Gastroesophageal sphincter (tissue), 4 donors: ENCODE data around the gene GLG1. TPM values are rescaled to one million over a fixed set of nuclear protein-coding genes. Genes with fewer than 3 reads are reported as not detected.
A peak's percentile ranks its signal among the peaks of the same experiment; 100 is the strongest.

Experiments
- ATAC-seq: fragments of 150-250 bp; one replicate; pipeline ENCODE4 v1.9.1; 2016; ENCODE audit warnings: mild to moderate bottlenecking, moderate library complexity
- H3K27ac ChIP-seq, 4 donors: fragments of 200-600 bp; sonication (generic) in 3 of 4; 1 replicate in 3 of 4; 2 replicates in 1 of 4; pipeline ENCODE4 v1.5.1; 2016 to 2019
- H3K27me3 ChIP-seq: fragments of 200-600 bp; sonication (generic); one replicate; pipeline ENCODE4 v1.5.1; 2019
- H3K36me3 ChIP-seq, 2 donors: fragments of 200-600 bp; sonication (generic); one replicate each; pipeline ENCODE4 v1.5.1; 2019; ENCODE audit warnings: control low read depth in 1 of 2
- H3K4me1 ChIP-seq, 3 donors: fragments of 200-600 bp; sonication (generic); 1 replicate in 2 of 3; 2 replicates in 1 of 3; pipeline ENCODE4 v1.5.1; 2016 to 2019; ENCODE audit warnings: control low read depth in 2 of 3
- H3K4me3 ChIP-seq, 2 donors: fragments of 200-600 bp; sonication (generic); one replicate each; pipeline ENCODE4 v1.5.1; 2019; ENCODE audit warnings: mild to moderate bottlenecking in 1 of 2, moderate library complexity in 1 of 2
- H3K9me3 ChIP-seq, 3 donors: fragments of 200-600 bp; sonication (generic); one replicate each; pipeline ENCODE4 v1.5.1; 2017 to 2019; ENCODE audit warnings: control low read depth in 2 of 3
- EP300 ChIP-seq: sonication (generic); formaldehyde crosslinking; IDR thresholded peaks from one replicate; pipeline ENCODE4 v1.6.1; 2017; ENCODE audit warnings: antibody characterized with exemption, mild to moderate bottlenecking
- POLR2A ChIP-seq, 2 donors: fragments of 450-650 bp; IDR thresholded peaks; one replicate each; pipeline ENCODE4 v1.6.1; 2017; ENCODE audit warnings: antibody characterized with exemption in 2 of 2, mild to moderate bottlenecking in 2 of 2, moderate library complexity in 1 of 2
- POLR2AphosphoS5 ChIP-seq: sonication (generic); formaldehyde crosslinking; IDR thresholded peaks from one replicate; pipeline ENCODE4 v1.6.1; 2017; ENCODE audit warnings: antibody characterized with exemption
- WGBS, 2 donors: methylation state at CpG; one replicate each; pipeline ENCODE4 v1.1.5; 2018; ENCODE audit warnings: low coverage in 1 of 2; 5-methylcytosine and 5-hydroxymethylcytosine counted together
- total RNA-seq, 4 donors: library from RNA; depleted of rRNA; stranded (reverse); fragments of >200 nt; gene quantifications; one replicate each; pipeline ENCODE4 v1.1.0, GENCODE V29; 2016
- TF ChIP-seq, protein P1 (sequence below), 4 experiments: fragments of 200-600 bp in 2 of 4; fragments of 450-650 bp in 2 of 4; sonication (generic) in 1 of 4; IDR thresholded peaks; one replicate each; pipeline ENCODE4 v1.5.1; 2017 to 2019; ENCODE audit warnings: antibody characterized with exemption in 4 of 4, mild to moderate bottlenecking in 2 of 4, moderate library complexity in 2 of 4

The GLG1 gene
- total RNA-seq, 4 donors from 2014 or later: 121 to 151 (median 139) TPM

DNA sequence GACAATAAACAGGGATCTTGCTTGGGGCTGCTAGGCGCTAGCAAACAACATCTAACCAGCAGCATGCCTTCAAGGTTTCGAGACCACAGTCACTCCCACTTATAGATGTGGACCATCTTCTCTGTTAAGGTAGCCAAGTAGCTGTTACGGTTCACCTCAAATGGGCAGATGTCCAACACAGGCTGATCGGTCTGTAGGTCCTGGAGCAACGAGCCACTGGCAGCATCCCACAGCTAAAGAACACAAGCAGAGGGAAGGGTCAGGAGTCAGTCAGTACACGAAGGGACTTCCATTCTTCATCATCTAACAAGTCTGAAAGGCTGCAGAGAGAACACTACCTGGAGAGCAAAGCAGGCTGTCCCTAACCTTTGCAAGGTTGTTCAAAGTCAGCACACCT, 16.9 kb upstream of the GLG1 start:
- TF ChIP-seq EP300: no peak
- TF ChIP-seq, protein P1, sequence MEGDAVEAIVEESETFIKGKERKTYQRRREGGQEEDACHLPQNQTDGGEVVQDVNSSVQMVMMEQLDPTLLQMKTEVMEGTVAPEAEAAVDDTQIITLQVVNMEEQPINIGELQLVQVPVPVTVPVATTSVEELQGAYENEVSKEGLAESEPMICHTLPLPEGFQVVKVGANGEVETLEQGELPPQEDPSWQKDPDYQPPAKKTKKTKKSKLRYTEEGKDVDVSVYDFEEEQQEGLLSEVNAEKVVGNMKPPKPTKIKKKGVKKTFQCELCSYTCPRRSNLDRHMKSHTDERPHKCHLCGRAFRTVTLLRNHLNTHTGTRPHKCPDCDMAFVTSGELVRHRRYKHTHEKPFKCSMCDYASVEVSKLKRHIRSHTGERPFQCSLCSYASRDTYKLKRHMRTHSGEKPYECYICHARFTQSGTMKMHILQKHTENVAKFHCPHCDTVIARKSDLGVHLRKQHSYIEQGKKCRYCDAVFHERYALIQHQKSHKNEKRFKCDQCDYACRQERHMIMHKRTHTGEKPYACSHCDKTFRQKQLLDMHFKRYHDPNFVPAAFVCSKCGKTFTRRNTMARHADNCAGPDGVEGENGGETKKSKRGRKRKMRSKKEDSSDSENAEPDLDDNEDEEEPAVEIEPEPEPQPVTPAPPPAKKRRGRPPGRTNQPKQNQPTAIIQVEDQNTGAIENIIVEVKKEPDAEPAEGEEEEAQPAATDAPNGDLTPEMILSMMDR (IDR thresholded peaks at IDR 0.05): no peak
- WGBS, 2 donors: 67 to 82% methylated on average over 4 to 6 of the region's 6 CpGs
- H3K36me3 ChIP-seq: peaks cover 0 to 81% of the 10 kb centered on the region in 2 donors
- no peak for ATAC-seq
- no peaks in the 10 kb centered on the region for H3K27me3 ChIP-seq
- H3K27ac ChIP-seq: no peak overlapping the region
- H3K4me1 ChIP-seq: no peaks in the 10 kb centered on the region
- no peak overlapping the region for H3K4me3 ChIP-seq
- no peaks in the 10 kb centered on the region for H3K9me3 ChIP-seq

DNA sequence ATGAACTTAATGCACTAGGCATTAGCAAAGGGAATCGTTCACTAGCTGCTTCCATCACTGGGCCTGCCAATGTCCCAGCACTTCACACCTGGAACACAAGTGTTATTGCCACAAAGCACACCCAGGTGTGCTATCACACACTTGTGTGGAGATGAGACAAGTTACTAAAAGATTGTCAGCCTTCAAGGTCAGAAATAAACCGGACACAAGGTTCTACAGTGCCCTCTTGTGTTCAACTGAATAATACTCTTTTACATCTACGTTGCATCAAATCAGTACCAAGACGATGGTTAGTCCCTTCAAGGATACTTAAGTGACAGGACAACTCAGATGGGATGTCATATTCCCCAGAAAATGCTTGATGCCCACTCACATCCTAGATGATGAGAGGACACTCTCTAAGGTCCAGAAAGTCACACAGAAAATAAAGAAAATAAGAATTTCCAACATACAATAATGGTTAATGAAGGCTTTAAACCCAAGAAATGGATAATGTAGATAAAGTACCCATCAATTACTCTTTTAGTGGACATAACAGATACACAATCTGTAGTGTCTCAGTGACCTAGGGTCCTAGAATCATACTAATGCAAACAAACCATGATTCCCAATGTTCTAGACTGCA, 16.4 kb upstream of the GLG1 start:
- Histone ChIP-seq H3K36me3 (peaks cover 0 to 78% of the 10 kb centered on the region in 2 donors), H3K4me3 (no peak overlapping the region), H3K9me3 (no peaks in the 10 kb centered on the region), H3K4me1 (no peaks in the 10 kb centered on the region), H3K27me3 (no peaks in the 10 kb centered on the region), H3K27ac (no peak overlapping the region)
- no peak for ATAC-seq
- TF ChIP-seq, protein P1 (IDR thresholded peaks at IDR 0.05): peak; percentile 30 to 61 (median 60)
- TF ChIP-seq EP300: no peak
- 35 to 58% methylated on average over 2 to 3 of the region's 4 CpGs for WGBS, 2 donors

DNA sequence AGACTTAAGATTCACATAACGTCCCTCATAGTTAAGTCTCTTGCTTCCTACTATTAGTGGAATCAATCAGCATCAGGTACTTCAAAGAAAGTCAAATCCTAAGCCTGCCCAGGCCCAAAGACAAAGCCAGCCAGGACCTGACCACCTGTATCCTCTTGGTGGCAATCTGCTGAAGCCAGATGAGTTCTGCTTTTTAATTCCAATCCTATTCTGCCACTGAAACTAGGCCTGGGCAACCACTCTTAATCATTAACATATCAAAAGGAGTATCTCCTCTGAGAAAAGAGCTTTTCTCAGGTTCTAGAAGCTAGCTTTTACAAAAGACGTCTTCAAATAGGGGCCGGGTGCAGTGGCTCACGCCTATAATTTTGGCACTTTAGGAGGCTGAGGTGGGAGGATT, 15.1 kb upstream of the GLG1 start:
- TF ChIP-seq, protein P1 (IDR thresholded peaks at IDR 0.05): no peak
- TF ChIP-seq POLR2AphosphoS5 (no peak), POLR2A (IDR thresholded peaks at IDR 0.05) (no peak), EP300 (no peak)
- Histone ChIP-seq H3K4me3 (no peak overlapping the region), H3K36me3 (peaks cover 0 to 71% of the 10 kb centered on the region in 2 donors), H3K27ac (no peak overlapping the region), H3K27me3 (no peaks in the 10 kb centered on the region), H3K4me1 (no peaks in the 10 kb centered on the region), H3K9me3 (no peaks in the 10 kb centered on the region)
- ATAC-seq: no peak
- 78 to 87% methylated on average over 4 of the region's 4 CpGs for WGBS, 2 donors

DNA sequence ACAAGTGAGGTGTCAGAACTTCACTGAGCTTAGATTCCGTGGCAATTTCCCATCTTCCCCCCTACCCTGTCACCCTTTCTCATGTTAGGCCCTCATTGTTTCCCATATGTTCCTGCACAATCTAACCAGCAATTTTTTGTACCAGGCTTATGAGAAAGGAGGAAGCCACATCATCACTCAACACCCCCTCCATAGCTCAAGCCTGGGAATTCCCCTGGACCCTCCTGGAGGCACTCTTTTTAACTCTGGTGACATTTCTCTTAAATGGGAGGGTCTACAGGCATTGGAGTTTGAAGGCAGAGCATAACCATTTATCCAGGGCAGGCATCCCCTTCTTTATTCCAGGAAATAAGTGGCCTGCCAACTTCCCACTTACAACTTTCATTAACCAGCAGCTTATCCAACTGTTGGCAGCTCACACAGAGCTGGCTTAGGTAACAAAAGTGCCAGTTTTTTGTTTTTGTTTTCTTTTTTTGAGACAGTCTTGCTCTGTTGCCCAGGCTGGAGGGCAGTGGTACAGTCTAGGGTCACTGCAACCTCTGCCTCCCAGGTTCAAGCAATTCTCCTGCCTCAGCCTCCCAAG, 10.4 kb upstream of the GLG1 start:
- no peak for TF ChIP-seq POLR2A (IDR thresholded peaks at IDR 0.05)
- no peak for TF ChIP-seq EP300
- no peak for TF ChIP-seq POLR2AphosphoS5
- TF ChIP-seq, protein P1 (IDR thresholded peaks at IDR 0.05): no peak
- Histone ChIP-seq H3K36me3 (peaks cover 0 to 25% of the 10 kb centered on the region in 2 donors), H3K27ac (no peak overlapping the region), H3K4me1 (no peaks in the 10 kb centered on the region), H3K4me3 (no peak overlapping the region), H3K27me3 (no peaks in the 10 kb centered on the region), H3K9me3 (no peaks in the 10 kb centered on the region)
- ATAC-seq: no peak
- WGBS, 2 donors: 85 to 100% methylated on average over 1 of the region's 1 CpG

DNA sequence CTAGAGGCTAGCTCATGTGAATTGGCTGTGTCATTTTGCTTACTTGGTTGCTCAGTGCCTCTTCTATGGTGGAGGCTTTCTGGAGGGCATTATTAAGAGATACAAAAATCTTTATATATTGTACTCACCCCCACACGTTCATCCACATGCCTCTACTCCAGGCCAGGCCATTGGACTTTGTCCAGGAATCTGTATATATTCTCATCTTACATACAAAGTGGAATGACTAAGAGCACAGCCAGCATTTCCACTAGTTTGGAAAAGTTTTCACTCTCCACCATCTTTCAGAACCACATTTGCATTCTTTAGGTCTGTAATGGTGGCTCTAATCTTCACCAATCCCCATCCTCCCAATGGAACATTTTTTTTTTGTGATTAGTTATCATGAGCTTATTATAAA, 4.8 kb upstream of the GLG1 start:
- H3K36me3 ChIP-seq: no peaks in the 10 kb centered on the region
- TF ChIP-seq POLR2AphosphoS5: no peak
- TF ChIP-seq, protein P1 (IDR thresholded peaks at IDR 0.05): no peak
- no peaks in the 10 kb centered on the region for H3K27me3 ChIP-seq
- H3K9me3 ChIP-seq: no peaks in the 10 kb centered on the region
- ATAC-seq: no peak
- WGBS, 2 donors: 53 to 67% methylated on average over 1 of the region's 1 CpG
- H3K4me3 ChIP-seq: no peak overlapping the region
- H3K4me1 ChIP-seq: peaks cover 0 to 12% (median 0%) of the 10 kb centered on the region in 3 donors
- no peak overlapping the region for H3K27ac ChIP-seq
